ENCODE measurements around the gene OPA1.

GRCh38 chr3:193731656-193732055 lies 138.6 kb downstream of the OPA1 start:
- TF ChIP-seq POLR2A (IDR thresholded peaks at IDR 0.05), result no peak
- TF ChIP-seq CTCF (IDR thresholded peaks at IDR 0.05), result no peak

Data from sigmoid colon (tissue), 3 donors.